SK-N-SH (cell line): ENCODE data around the gene NCBP3. TPM values are rescaled to one million over a fixed set of nuclear protein-coding genes. Genes with fewer than 3 reads are reported as not detected.

ENCODE experiments used
- CTCF ChIA-PET: fragments of 300-600, 350-600 bp; formaldehyde crosslinking; extraction: SDS; loops from one replicate; lab custom pipeline; 2021; lab: Yijun Ruan, JAX
- POLR2A ChIA-PET: fragments of 350-600 bp; sonication (Branson Sonifier 250); formaldehyde crosslinking; extraction: SDS; loops from one replicate; lab custom pipeline; 2020; ENCODE audit warnings: antibody characterized with exemption, inconsistent platforms; lab: Yijun Ruan, JAX
- DNase-seq: peaks from one replicate; pipeline ENCODE4 v3.0.0; 2012
- H2AFZ ChIP-seq: fragments of 200-600 bp; sonication (generic); 2 replicates; pipeline ENCODE4 v1.8.1; 2016; ENCODE audit warnings: antibody characterized with exemption, mild to moderate bottlenecking, low read depth
- H3F3A ChIP-seq: fragments of 200-600 bp; sonication (generic); replicated peaks from 2 replicates; pipeline ENCODE3; 2016; ENCODE audit warnings: antibody characterized with exemption, mild to moderate bottlenecking; ENCODE audit not compliant: insufficient read depth
- H3K27ac ChIP-seq, 2 experiments: fragments of 200-500 bp in 1 of 2; fragments of 200-600 bp in 1 of 2; sonication (Bioruptor generic) in 1 of 2; sonication (generic), shearing (Covaris generic) in 1 of 2; 2 replicates each; pipeline versions ENCODE4 v1.5.1 to v1.6.1; 2014 to 2016; ENCODE audit warnings: low read depth in 2 of 2, inconsistent platforms in 1 of 2, low read length in 1 of 2, mild to moderate bottlenecking in 1 of 2, mixed read lengths in 1 of 2
- H3K27me3 ChIP-seq: fragments of 200-600 bp; sonication (generic), shearing (Covaris generic); 2 replicates; pipeline ENCODE4 v1.6.1; 2016; ENCODE audit warnings: mixed run types; ENCODE audit not compliant: insufficient read depth
- H3K36me3 ChIP-seq, 2 experiments: fragments of 200-500 bp in 1 of 2; fragments of 200-600 bp in 1 of 2; sonication (Bioruptor generic) in 1 of 2; sonication (generic) in 1 of 2; replicated peaks in 1 of 2; 2 replicates each; pipeline versions ENCODE3 to v1.5.1; 2014 to 2016; ENCODE audit warnings: low read length in 1 of 2, mild to moderate bottlenecking in 1 of 2; ENCODE audit not compliant: insufficient read depth in 2 of 2, control insufficient read depth in 1 of 2
- H3K4me1 ChIP-seq, 2 experiments: fragments of 200-500 bp in 1 of 2; fragments of 200-600 bp in 1 of 2; sonication (Bioruptor generic) in 1 of 2; sonication (generic), shearing (Covaris generic) in 1 of 2; 2 replicates each; pipeline versions ENCODE4 v1.5.1 to v1.6.1; 2014 to 2016; ENCODE audit warnings: low read depth in 1 of 2, low read length in 1 of 2, mixed run types in 1 of 2; ENCODE audit not compliant: insufficient read depth in 2 of 2, control insufficient read depth in 1 of 2
- H3K4me2 ChIP-seq: fragments of 200-600 bp; sonication (generic), shearing (Covaris generic); 2 replicates; pipeline ENCODE4 v1.6.1; 2017; ENCODE audit warnings: mixed run types
- H3K4me3 ChIP-seq, 2 experiments: fragments of 200-500 bp in 1 of 2; fragments of 200-600 bp in 1 of 2; sonication (Bioruptor generic) in 1 of 2; sonication (generic), shearing (Covaris generic) in 1 of 2; 2 replicates each; pipeline versions ENCODE4 v1.5.1 to v1.8.1; 2014 to 2016; ENCODE audit warnings: low read depth in 2 of 2, inconsistent platforms in 1 of 2, low read length in 1 of 2, mild to moderate bottlenecking in 1 of 2, mixed read lengths in 1 of 2, moderate library complexity in 1 of 2
- H3K79me2 ChIP-seq: fragments of 200-600 bp; sonication (generic); 2 replicates; pipeline ENCODE4 v1.8.1; 2017; ENCODE audit warnings: mild to moderate bottlenecking; ENCODE audit not compliant: insufficient read depth
- H3K9ac ChIP-seq: fragments of 200-600 bp; sonication (generic); 2 replicates; pipeline ENCODE4 v1.6.1; 2017; ENCODE audit warnings: mixed run types
- H3K9me2 ChIP-seq: fragments of 200-600 bp; sonication (generic); 2 replicates; pipeline ENCODE4 v1.6.1; 2017; ENCODE audit warnings: mixed run types
- H3K9me3 ChIP-seq: fragments of 200-600 bp; sonication (generic); 2 replicates; pipeline ENCODE4 v1.6.1; 2017; ENCODE audit warnings: mixed run types, mild to moderate bottlenecking, moderate library complexity
- H4K20me1 ChIP-seq: fragments of 200-600 bp; sonication (generic); 2 replicates; pipeline ENCODE4 v1.6.1; 2017; ENCODE audit warnings: mild to moderate bottlenecking, mixed run types; ENCODE audit not compliant: insufficient read depth
- ELF1 ChIP-seq: IDR thresholded peaks from 2 replicates; pipeline ENCODE4 v1.4.0; 2012
- FOSL2 ChIP-seq: IDR thresholded peaks from 2 replicates; pipeline ENCODE4 v1.4.0; 2012; ENCODE audit warnings: low read depth, mild to moderate bottlenecking, moderate library complexity, borderline replicate concordance
- GATA2 ChIP-seq: sonication (generic); formaldehyde crosslinking; IDR thresholded peaks from 2 replicates; pipeline ENCODE4 v1.5.0; 2020; ENCODE audit warnings: mild to moderate bottlenecking, missing genetic modification reagents
- JUND ChIP-seq: IDR thresholded peaks from 2 replicates; pipeline ENCODE4 v1.4.0; 2012
- MEF2A ChIP-seq: IDR thresholded peaks from 2 replicates; pipeline ENCODE4 v1.4.0; 2012; ENCODE audit warnings: low read depth, borderline replicate concordance
- RAD21 ChIP-seq: IDR thresholded peaks from 2 replicates; pipeline ENCODE4 v1.6.1; 2012; ENCODE audit warnings: mild to moderate bottlenecking, low read length
- RCOR1 ChIP-seq: fragments of 150-350 bp; IDR thresholded peaks from 2 replicates; pipeline ENCODE4 v1.6.1; 2017; ENCODE audit warnings: antibody characterized with exemption, low read length
- RFX5 ChIP-seq: IDR thresholded peaks from 2 replicates; pipeline ENCODE4 v1.6.1; 2012; ENCODE audit warnings: mild to moderate bottlenecking, improper control_type of control experiment, low read length
- SIN3A ChIP-seq: IDR thresholded peaks from 2 replicates; pipeline ENCODE4 v1.6.1; 2012; ENCODE audit warnings: low read depth, mild to moderate bottlenecking, low read length, moderate library complexity, borderline replicate concordance
- TAF1 ChIP-seq: IDR thresholded peaks from 2 replicates; pipeline ENCODE4 v1.6.1; 2012; ENCODE audit warnings: low read depth, mild to moderate bottlenecking, low read length, moderate library complexity, borderline replicate concordance
- TCF12 ChIP-seq: IDR thresholded peaks from 2 replicates; pipeline ENCODE4 v1.4.0; 2012
- WGBS: methylation state at CpG from one replicate; pipeline ENCODE4 v1.1.6; 2017; ENCODE audit warnings: low lambda C conversion rate; 5-methylcytosine and 5-hydroxymethylcytosine counted together
- polyA plus RNA-seq, 3 experiments: library from polyadenylated mRNA; depleted of rRNA; stranded (reverse); fragments of >200 nt; gene quantifications; 2 replicates each; pipeline ENCODE4 v1.2.3, GENCODE V29; 2012
- TF ChIP-seq, protein P1 (sequence below): IDR thresholded peaks from 2 replicates; pipeline ENCODE4 v1.6.1; 2012; ENCODE audit warnings: mild to moderate bottlenecking, low read depth, low read length, moderate library complexity
- TF ChIP-seq, protein P2 (sequence below): fragments of 150-350 bp; IDR thresholded peaks from 2 replicates; pipeline ENCODE4 v1.6.1; 2017; ENCODE audit warnings: antibody characterized with exemption, low read length, low read depth, borderline replicate concordance
- TF ChIP-seq, protein P3 (sequence below): fragments of 200-600 bp; sonication (generic); IDR thresholded peaks from 2 replicates; pipeline ENCODE4 v1.6.1; 2017; ENCODE audit warnings: antibody characterized with exemption, mild to moderate bottlenecking, moderate library complexity
- TF ChIP-seq, protein P4 (sequence below): IDR thresholded peaks from 2 replicates; pipeline ENCODE4 v1.4.0; 2012; ENCODE audit warnings: low read depth, borderline replicate concordance
- TF ChIP-seq, protein P5 (sequence below): fragments of 150-350 bp; IDR thresholded peaks from 2 replicates; pipeline ENCODE4 v1.6.1; 2016; ENCODE audit warnings: mild to moderate bottlenecking, low read depth, low read length
- TF ChIP-seq, protein P6 (sequence below): IDR thresholded peaks from 2 replicates; pipeline ENCODE4; 2012

The NCBP3 gene
- polyA plus RNA-seq, 1 of the 3 experiments (the other 2 are of a cell fraction), result 6.5 TPM

DNA sequence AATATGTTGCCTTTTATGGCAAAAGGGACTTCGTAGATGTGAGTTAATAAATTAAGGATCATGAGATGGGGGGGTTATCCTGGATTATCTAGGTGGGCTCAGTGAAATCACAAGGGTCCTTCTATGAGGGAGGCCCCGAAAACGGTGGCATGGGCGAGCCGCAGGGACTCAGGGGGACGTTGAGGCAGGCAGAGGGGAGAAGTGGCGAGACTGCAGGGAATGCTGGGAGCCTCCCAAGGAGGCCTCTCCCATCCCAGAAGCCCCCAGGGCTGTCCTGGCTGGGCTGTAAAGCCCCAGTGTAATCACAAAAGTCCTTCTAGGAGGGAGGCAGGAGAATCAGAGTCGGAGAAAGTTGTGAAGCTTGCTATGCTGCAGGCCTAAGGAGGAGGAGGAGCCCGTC is 80.1 kb downstream of the NCBP3 start:
- H3K36me3 ChIP-seq, result no peaks in the 10 kb centered on the region
- no peak overlapping the region for H3K9ac ChIP-seq
- CTCF ChIA-PET, result no interaction called here
- POLR2A ChIA-PET, result no interaction called here
- H4K20me1 ChIP-seq, result no peaks in the 10 kb centered on the region
- no peaks in the 10 kb centered on the region for H3K79me2 ChIP-seq
- no peaks in the 10 kb centered on the region for H3K9me2 ChIP-seq
- no peak overlapping the region for H2AFZ ChIP-seq
- H3F3A ChIP-seq, result no peaks in the 10 kb centered on the region
- TF ChIP-seq, protein P1, sequence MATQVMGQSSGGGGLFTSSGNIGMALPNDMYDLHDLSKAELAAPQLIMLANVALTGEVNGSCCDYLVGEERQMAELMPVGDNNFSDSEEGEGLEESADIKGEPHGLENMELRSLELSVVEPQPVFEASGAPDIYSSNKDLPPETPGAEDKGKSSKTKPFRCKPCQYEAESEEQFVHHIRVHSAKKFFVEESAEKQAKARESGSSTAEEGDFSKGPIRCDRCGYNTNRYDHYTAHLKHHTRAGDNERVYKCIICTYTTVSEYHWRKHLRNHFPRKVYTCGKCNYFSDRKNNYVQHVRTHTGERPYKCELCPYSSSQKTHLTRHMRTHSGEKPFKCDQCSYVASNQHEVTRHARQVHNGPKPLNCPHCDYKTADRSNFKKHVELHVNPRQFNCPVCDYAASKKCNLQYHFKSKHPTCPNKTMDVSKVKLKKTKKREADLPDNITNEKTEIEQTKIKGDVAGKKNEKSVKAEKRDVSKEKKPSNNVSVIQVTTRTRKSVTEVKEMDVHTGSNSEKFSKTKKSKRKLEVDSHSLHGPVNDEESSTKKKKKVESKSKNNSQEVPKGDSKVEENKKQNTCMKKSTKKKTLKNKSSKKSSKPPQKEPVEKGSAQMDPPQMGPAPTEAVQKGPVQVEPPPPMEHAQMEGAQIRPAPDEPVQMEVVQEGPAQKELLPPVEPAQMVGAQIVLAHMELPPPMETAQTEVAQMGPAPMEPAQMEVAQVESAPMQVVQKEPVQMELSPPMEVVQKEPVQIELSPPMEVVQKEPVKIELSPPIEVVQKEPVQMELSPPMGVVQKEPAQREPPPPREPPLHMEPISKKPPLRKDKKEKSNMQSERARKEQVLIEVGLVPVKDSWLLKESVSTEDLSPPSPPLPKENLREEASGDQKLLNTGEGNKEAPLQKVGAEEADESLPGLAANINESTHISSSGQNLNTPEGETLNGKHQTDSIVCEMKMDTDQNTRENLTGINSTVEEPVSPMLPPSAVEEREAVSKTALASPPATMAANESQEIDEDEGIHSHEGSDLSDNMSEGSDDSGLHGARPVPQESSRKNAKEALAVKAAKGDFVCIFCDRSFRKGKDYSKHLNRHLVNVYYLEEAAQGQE, result no peak
- TF ChIP-seq, protein P2, sequence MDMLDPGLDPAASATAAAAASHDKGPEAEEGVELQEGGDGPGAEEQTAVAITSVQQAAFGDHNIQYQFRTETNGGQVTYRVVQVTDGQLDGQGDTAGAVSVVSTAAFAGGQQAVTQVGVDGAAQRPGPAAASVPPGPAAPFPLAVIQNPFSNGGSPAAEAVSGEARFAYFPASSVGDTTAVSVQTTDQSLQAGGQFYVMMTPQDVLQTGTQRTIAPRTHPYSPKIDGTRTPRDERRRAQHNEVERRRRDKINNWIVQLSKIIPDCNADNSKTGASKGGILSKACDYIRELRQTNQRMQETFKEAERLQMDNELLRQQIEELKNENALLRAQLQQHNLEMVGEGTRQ, result no peak
- TF ChIP-seq MEF2A, result no peak
- TF ChIP-seq ELF1, result no peak
- TF ChIP-seq JUND, result no peak
- TF ChIP-seq RFX5, result no peak
- TF ChIP-seq, protein P3, sequence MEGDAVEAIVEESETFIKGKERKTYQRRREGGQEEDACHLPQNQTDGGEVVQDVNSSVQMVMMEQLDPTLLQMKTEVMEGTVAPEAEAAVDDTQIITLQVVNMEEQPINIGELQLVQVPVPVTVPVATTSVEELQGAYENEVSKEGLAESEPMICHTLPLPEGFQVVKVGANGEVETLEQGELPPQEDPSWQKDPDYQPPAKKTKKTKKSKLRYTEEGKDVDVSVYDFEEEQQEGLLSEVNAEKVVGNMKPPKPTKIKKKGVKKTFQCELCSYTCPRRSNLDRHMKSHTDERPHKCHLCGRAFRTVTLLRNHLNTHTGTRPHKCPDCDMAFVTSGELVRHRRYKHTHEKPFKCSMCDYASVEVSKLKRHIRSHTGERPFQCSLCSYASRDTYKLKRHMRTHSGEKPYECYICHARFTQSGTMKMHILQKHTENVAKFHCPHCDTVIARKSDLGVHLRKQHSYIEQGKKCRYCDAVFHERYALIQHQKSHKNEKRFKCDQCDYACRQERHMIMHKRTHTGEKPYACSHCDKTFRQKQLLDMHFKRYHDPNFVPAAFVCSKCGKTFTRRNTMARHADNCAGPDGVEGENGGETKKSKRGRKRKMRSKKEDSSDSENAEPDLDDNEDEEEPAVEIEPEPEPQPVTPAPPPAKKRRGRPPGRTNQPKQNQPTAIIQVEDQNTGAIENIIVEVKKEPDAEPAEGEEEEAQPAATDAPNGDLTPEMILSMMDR, result no peak
- TF ChIP-seq FOSL2, result no peak
- TF ChIP-seq TAF1, result no peak
- TF ChIP-seq RCOR1, result no peak
- TF ChIP-seq GATA2 (CRISPR knock-in tag), result no peak
- TF ChIP-seq, protein P4, sequence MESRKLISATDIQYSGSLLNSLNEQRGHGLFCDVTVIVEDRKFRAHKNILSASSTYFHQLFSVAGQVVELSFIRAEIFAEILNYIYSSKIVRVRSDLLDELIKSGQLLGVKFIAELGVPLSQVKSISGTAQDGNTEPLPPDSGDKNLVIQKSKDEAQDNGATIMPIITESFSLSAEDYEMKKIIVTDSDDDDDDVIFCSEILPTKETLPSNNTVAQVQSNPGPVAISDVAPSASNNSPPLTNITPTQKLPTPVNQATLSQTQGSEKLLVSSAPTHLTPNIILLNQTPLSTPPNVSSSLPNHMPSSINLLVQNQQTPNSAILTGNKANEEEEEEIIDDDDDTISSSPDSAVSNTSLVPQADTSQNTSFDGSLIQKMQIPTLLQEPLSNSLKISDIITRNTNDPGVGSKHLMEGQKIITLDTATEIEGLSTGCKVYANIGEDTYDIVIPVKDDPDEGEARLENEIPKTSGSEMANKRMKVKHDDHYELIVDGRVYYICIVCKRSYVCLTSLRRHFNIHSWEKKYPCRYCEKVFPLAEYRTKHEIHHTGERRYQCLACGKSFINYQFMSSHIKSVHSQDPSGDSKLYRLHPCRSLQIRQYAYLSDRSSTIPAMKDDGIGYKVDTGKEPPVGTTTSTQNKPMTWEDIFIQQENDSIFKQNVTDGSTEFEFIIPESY, result no peak
- TF ChIP-seq, protein P5, sequence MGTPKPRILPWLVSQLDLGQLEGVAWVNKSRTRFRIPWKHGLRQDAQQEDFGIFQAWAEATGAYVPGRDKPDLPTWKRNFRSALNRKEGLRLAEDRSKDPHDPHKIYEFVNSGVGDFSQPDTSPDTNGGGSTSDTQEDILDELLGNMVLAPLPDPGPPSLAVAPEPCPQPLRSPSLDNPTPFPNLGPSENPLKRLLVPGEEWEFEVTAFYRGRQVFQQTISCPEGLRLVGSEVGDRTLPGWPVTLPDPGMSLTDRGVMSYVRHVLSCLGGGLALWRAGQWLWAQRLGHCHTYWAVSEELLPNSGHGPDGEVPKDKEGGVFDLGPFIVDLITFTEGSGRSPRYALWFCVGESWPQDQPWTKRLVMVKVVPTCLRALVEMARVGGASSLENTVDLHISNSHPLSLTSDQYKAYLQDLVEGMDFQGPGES, result no peak
- TF ChIP-seq RAD21, result no peak
- TF ChIP-seq SIN3A, result no peak
- TF ChIP-seq TCF12, result no peak
- TF ChIP-seq, protein P6, sequence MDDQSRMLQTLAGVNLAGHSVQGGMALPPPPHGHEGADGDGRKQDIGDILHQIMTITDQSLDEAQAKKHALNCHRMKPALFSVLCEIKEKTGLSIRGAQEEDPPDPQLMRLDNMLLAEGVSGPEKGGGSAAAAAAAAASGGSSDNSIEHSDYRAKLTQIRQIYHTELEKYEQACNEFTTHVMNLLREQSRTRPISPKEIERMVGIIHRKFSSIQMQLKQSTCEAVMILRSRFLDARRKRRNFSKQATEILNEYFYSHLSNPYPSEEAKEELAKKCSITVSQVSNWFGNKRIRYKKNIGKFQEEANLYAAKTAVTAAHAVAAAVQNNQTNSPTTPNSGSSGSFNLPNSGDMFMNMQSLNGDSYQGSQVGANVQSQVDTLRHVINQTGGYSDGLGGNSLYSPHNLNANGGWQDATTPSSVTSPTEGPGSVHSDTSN, result no peak
- TF ChIP-seq, all 33 proteins: peak for 0
- H3K4me1 ChIP-seq, result no peaks in the 10 kb centered on the region
- H3K4me3 ChIP-seq, result no peak overlapping the region
- no peaks in the 10 kb centered on the region for H3K9me3 ChIP-seq
- no peak for DNase-seq
- no peaks in the 10 kb centered on the region for H3K27me3 ChIP-seq
- no peak overlapping the region for H3K4me2 ChIP-seq
- WGBS, result 66% methylated on average over 9 of the region's 9 CpGs
- no peak overlapping the region for H3K27ac ChIP-seq
